GM21619 (cell line): Measurements from ENCODE around the gene TMED10.

Experiments used
- ATAC-seq: cut with Tn5 transposase; IDR thresholded peaks from one replicate; pipeline ENCODE4 v1.9.1; 2021; ENCODE audit not compliant: unreplicated experiment

The TMED10 gene

GRCh38 chr14:75088566-75089373 lies 87.6 kb downstream of the TMED10 start:
- no peak for ATAC-seq

- no peak for ATAC-seq
Measured at GRCh38 chr14:75088153-75088552, 88.3 kb downstream of the TMED10 start.

- ATAC-seq: no peak
Measured at GRCh38 chr14:75084513-75084912, 91.9 kb downstream of the TMED10 start.

- no peak for ATAC-seq
Measured at GRCh38 chr14:75083271-75083670, 93.1 kb downstream of the TMED10 start.

- no peak for ATAC-seq
Measured at GRCh38 chr14:75081660-75082229, 94.7 kb downstream of the TMED10 start.
